B cell (primary cell): Measurements from ENCODE around the gene ZNF280A. TPM values are rescaled to one million over a fixed set of nuclear protein-coding genes. Genes with fewer than 3 reads are reported as not detected.

Experiments used
- ATAC-seq: fragments of 200-7000 bp; cut with Tn5 transposase; one replicate; pipeline ENCODE4 v1.10.0; 2021; ENCODE audit warnings: low read depth, mild to moderate bottlenecking, moderate number of reproducible peaks, moderate library complexity
- CTCF ChIA-PET: fragments of 350-600 bp; sonication (Branson Sonifier 250); formaldehyde crosslinking; loops from one replicate; lab custom pipeline; 2021; ENCODE audit warnings: antibody characterized with exemption, inconsistent platforms; lab: Charles Lee
- POLR2A ChIA-PET: fragments of 350-600 bp; sonication (Branson Sonifier 250); formaldehyde crosslinking; loops from one replicate; lab custom pipeline; 2021; ENCODE audit warnings: antibody characterized with exemption; lab: Charles Lee
- DNase-seq: peaks from one replicate; pipeline ENCODE4 v3.0.0; 2013
- H2AFZ ChIP-seq: 2 replicates; pipeline ENCODE4 v1.6.1; 2012; ENCODE audit warnings: mild to moderate bottlenecking, low read depth, low read length; ENCODE audit not compliant: insufficient read depth, poor library complexity, severe bottlenecking
- H3K27ac ChIP-seq, 2 donors: 1 replicate in 1 of 2; 2 replicates in 1 of 2; pipeline ENCODE4 v1.5.1; 2012 to 2013; ENCODE audit warnings: low read length in 2 of 2, mild to moderate bottlenecking in 2 of 2, moderate library complexity in 1 of 2
- H3K27me3 ChIP-seq, 4 experiments: fragments of 200-600 bp in 1 of 4; sonication (generic) in 1 of 4; replicated peaks in 1 of 4; 1 replicate in 2 of 4; 2 replicates in 2 of 4; pipeline versions ENCODE4 v1.6.1 to v1.7.0; 2013 to 2016; ENCODE audit warnings: low read length in 3 of 4, mild to moderate bottlenecking in 2 of 4, mixed read lengths in 1 of 4, moderate library complexity in 1 of 4; ENCODE audit not compliant: insufficient read depth in 4 of 4, control insufficient read depth in 3 of 4; ENCODE audit errors: control extremely low read depth in 1 of 4
- H3K36me3 ChIP-seq, 2 experiments: replicated peaks in 1 of 2; 1 replicate in 1 of 2; 2 replicates in 1 of 2; pipeline versions ENCODE4 v1.6.1 to v1.7.1; 2013; ENCODE audit warnings: low read length in 1 of 2; ENCODE audit not compliant: insufficient read depth in 2 of 2, control insufficient read depth in 1 of 2; ENCODE audit errors: control extremely low read depth in 1 of 2, extremely low read depth in 1 of 2
- H3K4me1 ChIP-seq, 2 donors: fragments of 200-600 bp in 1 of 2; sonication (generic) in 1 of 2; 1 replicate in 1 of 2; 2 replicates in 1 of 2; pipeline versions ENCODE4 v1.5.1 to v1.6.1; 2013 to 2017; ENCODE audit warnings: low read length in 2 of 2; ENCODE audit not compliant: control insufficient read depth in 2 of 2, insufficient read depth in 2 of 2
- H3K4me2 ChIP-seq: replicated peaks from 2 replicates; pipeline ENCODE3; 2012; ENCODE audit warnings: mild to moderate bottlenecking, low read depth, low read length; ENCODE audit not compliant: poor library complexity, severe bottlenecking
- H3K4me3 ChIP-seq, 5 experiments: fragments of 200-600 bp in 1 of 5; sonication (generic) in 1 of 5; 1 replicate in 3 of 5; 2 replicates in 2 of 5; pipeline versions ENCODE4 v1.5.1 to v1.7.0; 2011 to 2016; ENCODE audit warnings: low read length in 4 of 5, mild to moderate bottlenecking in 4 of 5, low read depth in 2 of 5, control low read depth in 1 of 5, moderate library complexity in 1 of 5; ENCODE audit not compliant: insufficient read depth in 1 of 5; ENCODE audit errors: control extremely low read depth in 1 of 5, extremely low read depth in 1 of 5
- H3K79me2 ChIP-seq: fragments of 200-600 bp; sonication (generic); one replicate; pipeline ENCODE4 v1.6.0; 2016; ENCODE audit warnings: low read length; ENCODE audit not compliant: control insufficient read depth, insufficient read depth
- H3K9ac ChIP-seq: fragments of 200-600 bp; sonication (generic); 2 replicates; pipeline ENCODE4 v1.6.1; 2017; ENCODE audit warnings: mild to moderate bottlenecking, low read length, moderate library complexity
- H3K9me3 ChIP-seq, 3 donors: one replicate each; pipeline versions ENCODE4 v1.6.1 to v1.7.1; 2013; ENCODE audit warnings: low read length in 2 of 3; ENCODE audit not compliant: control insufficient read depth in 2 of 3, insufficient read depth in 1 of 3; ENCODE audit errors: control extremely low read depth in 1 of 3
- H4K20me1 ChIP-seq: 2 replicates; pipeline ENCODE4 v1.6.0; 2012; ENCODE audit warnings: mild to moderate bottlenecking, low read length; ENCODE audit not compliant: insufficient read depth, control insufficient read depth, poor library complexity, severe bottlenecking
- H3K27ac Mint-ChIP-seq: one replicate; pipeline ENCODE4 v1.8.0; 2021; ENCODE audit warnings: mixed read lengths
- H3K27me3 Mint-ChIP-seq: one replicate; pipeline ENCODE4 v1.8.0; 2021; ENCODE audit warnings: mixed read lengths
- H3K4me1 Mint-ChIP-seq: one replicate; pipeline ENCODE4 v1.8.0; 2021; ENCODE audit warnings: mixed read lengths
- H3K4me3 Mint-ChIP-seq: one replicate; pipeline ENCODE4 v1.8.0; 2021; ENCODE audit warnings: mixed read lengths
- H3K9me3 Mint-ChIP-seq: one replicate; pipeline ENCODE4 v1.8.0; 2022; ENCODE audit warnings: mixed read lengths; ENCODE audit not compliant: insufficient read depth
- CTCF ChIP-seq: fragments of 200-600 bp; IDR thresholded peaks from one replicate; pipeline ENCODE4 v1.8.0; 2022; ENCODE audit warnings: antibody characterized with exemption, mild to moderate bottlenecking
- EZH2 ChIP-seq: IDR thresholded peaks from 2 replicates; pipeline ENCODE4 v1.6.1; 2012; ENCODE audit warnings: borderline replicate concordance, low read depth, mild to moderate bottlenecking, moderate library complexity, low read length; ENCODE audit not compliant: insufficient read depth, poor library complexity, severe bottlenecking
- WGBS: methylation state at CpG from one replicate; pipeline ENCODE4 v1.1.5; 2013; ENCODE audit warnings: missing lambda C conversion rate; ENCODE audit not compliant: insufficient coverage; 5-methylcytosine and 5-hydroxymethylcytosine counted together
- intact Hi-C: fragments of 100-400 bp; cut with micrococcal nuclease; formaldehyde crosslinking; loops from one replicate; pipeline ENCODE4 v1.10.0; 2022
- polyA plus RNA-seq: library from polyadenylated mRNA; depleted of rRNA; stranded (reverse); fragments of >200 nt; gene quantifications from 2 replicates; pipeline ENCODE4 v1.2.3, GENCODE V29; 2012
- total RNA-seq, 2 donors: library from RNA; stranded (reverse); fragments of 120-200 nt in 1 of 2; gene quantifications; 1 replicate in 1 of 2; 2 replicates in 1 of 2; pipeline versions ENCODE4 v1.2.3 to v1.2.4, GENCODE V29; 2013 to 2022

Gene ZNF280A
- total and polyA plus RNA-seq, 2 donors (not counting 1 experiment from before 2014, with no cell fraction given), result not detected

- Histone ChIP-seq H3K79me2 (no peaks in the 10 kb centered on the region), H3K4me3 (no peak overlapping the region), H3K27ac (no peak overlapping the region), H3K4me1 (no peaks in the 10 kb centered on the region), H3K9ac (no peak overlapping the region), H3K27me3 (peaks cover 0 to 3% (median 0%) of the 10 kb centered on the region in 4 experiments), H4K20me1 (no peaks in the 10 kb centered on the region), H3K36me3 (no peaks in the 10 kb centered on the region), H3K4me2 (no peak overlapping the region), H2AFZ (no peak overlapping the region), H3K9me3 (no peaks in the 10 kb centered on the region)
- ChIA-PET CTCF (no interaction called here), POLR2A (no interaction called here)
- DNase-seq, result no peak
- Mint-ChIP-seq H3K27ac (no peak overlapping the region), H3K4me3 (no peak overlapping the region), H3K9me3 (no peaks in the 10 kb centered on the region), H3K4me1 (no peaks in the 10 kb centered on the region), H3K27me3 (peaks cover 6% of the 10 kb centered on the region)
- TF ChIP-seq CTCF, result no peak
- no peak for TF ChIP-seq EZH2
- intact Hi-C loops, result no loop called here
- WGBS, result no CpG with 5 or more reads among the region's 6 CpGs
- no peak for ATAC-seq
These were observed 16.4 kb upstream of the ZNF280A start for GRCh38 chr22:22536515-22536914.

- H3K27ac Mint-ChIP-seq, result no peak overlapping the region
These were observed 15.6 kb upstream of the ZNF280A start for GRCh38 chr22:22535662-22536061.

More at GRCh38 chr22:22535662-22536061, 15.6 kb upstream of the ZNF280A start:
- Histone ChIP-seq H3K9me3 (no peaks in the 10 kb centered on the region), H3K9ac (no peak overlapping the region), H3K4me3 (no peak overlapping the region), H3K36me3 (no peaks in the 10 kb centered on the region), H3K27ac (no peak overlapping the region), H3K4me1 (no peaks in the 10 kb centered on the region), H3K27me3 (peaks cover 0 to 3% (median 0%) of the 10 kb centered on the region in 4 experiments), H4K20me1 (no peaks in the 10 kb centered on the region), H2AFZ (no peak overlapping the region), H3K4me2 (no peak overlapping the region), H3K79me2 (no peaks in the 10 kb centered on the region)
- Mint-ChIP-seq H3K27me3 (peaks cover 6% of the 10 kb centered on the region), H3K9me3 (no peaks in the 10 kb centered on the region), H3K4me3 (no peak overlapping the region), H3K4me1 (no peaks in the 10 kb centered on the region)
- CTCF ChIA-PET, result interaction anchor here (0.6 to 1.1 kb wide), 2 partner anchors 104 to 183 kb away, joined by 3 read pairs; no protein-coding TSS in a partner anchor
- no peak for TF ChIP-seq CTCF
- intact Hi-C loops, result no loop called here
- no peak for ATAC-seq
- POLR2A ChIA-PET, result no interaction called here
- no peak for DNase-seq
- WGBS, result no CpG with 5 or more reads among the region's 3 CpGs
